ENCODE data around the gene LRRN2. TPM values are rescaled to one million over a fixed set of nuclear protein-coding genes. Genes with fewer than 3 reads are reported as not detected.

LRRN2 gene
- total RNA-seq, 1 experiment from 2014 or later = 5.0 TPM

- POLR2A ChIA-PET (ENCODE audit: unreplicated experiment) = no interaction called here
Measured at GRCh38 chr1:204711947-204712701, 26.6 kb upstream of the LRRN2 start.

GRCh38 chr1:204711103-204711946 is 25.8 kb upstream of the LRRN2 start:
- Histone ChIP-seq H3K27me3 (ENCODE audit: low read length) (no peaks in the 10 kb centered on the region), H3K9ac (ENCODE audit: low read length) (no peak overlapping the region), H3K36me3 (ENCODE audit: low read depth, low read length) (no peaks in the 10 kb centered on the region), H3K27ac (ENCODE audit: low read length) (no peak overlapping the region), H2AFZ (ENCODE audit: low read length) (no peak overlapping the region), H3K9me3 (ENCODE audit: low read length) (no peaks in the 10 kb centered on the region), H3K4me1 (ENCODE audit: insufficient read depth, low read length) (peaks cover 14% of the 10 kb centered on the region), H4K20me1 (ENCODE audit: low read length) (no peaks in the 10 kb centered on the region), H3F3A (ENCODE audit: low read length, unreplicated experiment) (no peaks in the 10 kb centered on the region), H3K79me2 (ENCODE audit: low read length) (no peaks in the 10 kb centered on the region), H3K4me2 (ENCODE audit: low read length) (no peak overlapping the region), H3K4me3 (ENCODE audit: low read length) (no peak overlapping the region), H3K9me2 (replicated peaks; ENCODE audit: low read length) (no peaks in the 10 kb centered on the region)
- POLR2A ChIA-PET (ENCODE audit: unreplicated experiment) = no interaction called here
- intact Hi-C loops (cut with micrococcal nuclease) = no loop called here
- CTCF ChIA-PET = no interaction called here
- ATAC-seq (no peak), DNase-seq (no peak)
- no TSS peak for BruUV-seq (replicated peaks)
- no peak for TF ChIP-seq EZH2phosphoT487 (IDR thresholded peaks at IDR 0.05; ENCODE audit: borderline replicate concordance, low read length)
- no peak for TF ChIP-seq CTCF (conservative IDR thresholded peaks at IDR 0.05; ENCODE audit: low read depth, low read length)
- TF ChIP-seq EZH2 (IDR thresholded peaks at IDR 0.05; ENCODE audit: low read length, unreplicated experiment) = no peak

More at GRCh38 chr1:204711947-204712701, 26.6 kb upstream of the LRRN2 start:
- Histone ChIP-seq H3F3A (ENCODE audit: low read length, unreplicated experiment) (no peaks in the 10 kb centered on the region), H3K4me3 (ENCODE audit: low read length) (no peak overlapping the region), H3K36me3 (ENCODE audit: low read depth, low read length) (no peaks in the 10 kb centered on the region), H3K9me2 (replicated peaks; ENCODE audit: low read length) (no peaks in the 10 kb centered on the region), H3K9ac (ENCODE audit: low read length) (no peak overlapping the region), H3K27ac (ENCODE audit: low read length) (no peak overlapping the region), H3K9me3 (ENCODE audit: low read length) (no peaks in the 10 kb centered on the region), H3K4me2 (ENCODE audit: low read length) (0 out of 2 replicates have a peak overlapping the region, but pooled peaks have one; percentile 3), H3K4me1 (ENCODE audit: insufficient read depth, low read length) (peaks cover 14% of the 10 kb centered on the region), H3K27me3 (ENCODE audit: low read length) (no peaks in the 10 kb centered on the region), H4K20me1 (ENCODE audit: low read length) (no peaks in the 10 kb centered on the region), H2AFZ (ENCODE audit: low read length) (no peak overlapping the region; the same call in 1 of the 2 replicates), H3K79me2 (ENCODE audit: low read length) (no peaks in the 10 kb centered on the region)
- BruUV-seq (replicated peaks) = no TSS peak
- intact Hi-C loops (cut with micrococcal nuclease) = no loop called here
- ATAC-seq (no peak), DNase-seq (no peak)
- TF ChIP-seq CTCF (conservative IDR thresholded peaks at IDR 0.05; ENCODE audit: low read depth, low read length) (no peak), EZH2phosphoT487 (IDR thresholded peaks at IDR 0.05; ENCODE audit: borderline replicate concordance, low read length) (no peak), EZH2 (IDR thresholded peaks at IDR 0.05; ENCODE audit: low read length, unreplicated experiment) (no peak)
- CTCF ChIA-PET = no interaction called here
